ENCODE measurements around the gene NAP1L4.

The NAP1L4 gene

GRCh38 chr11:2924821-2925675 lies 67.1 kb downstream of the NAP1L4 start:
- TF ChIP-seq CTCF (IDR thresholded peaks at IDR 0.05; ENCODE audit: low read depth, low read length): no peak
- no peak for TF ChIP-seq EZH2phosphoT487 (IDR thresholded peaks at IDR 0.05; ENCODE audit: low read depth)

GRCh38 chr11:2924381-2924780 lies 67.7 kb downstream of the NAP1L4 start:
- Histone ChIP-seq H3K4me1 (ENCODE audit: low read length) (no peaks in the 10 kb centered on the region), H4K20me1 (ENCODE audit: insufficient read depth, low read length) (no peaks in the 10 kb centered on the region), H2AFZ (ENCODE audit: low read depth, low read length) (no peak overlapping the region), H3K4me2 (ENCODE audit: low read length) (no peak overlapping the region), H3K27ac (ENCODE audit: low read length) (no peak overlapping the region), H3K27me3 (ENCODE audit: low read depth, low read length) (no peaks in the 10 kb centered on the region), H3K79me2 (ENCODE audit: low read length) (no peaks in the 10 kb centered on the region), H3K4me3 (ENCODE audit: low read length) (no peak overlapping the region), H3K9ac (ENCODE audit: low read length) (no peak overlapping the region), H3K9me3 (ENCODE audit: insufficient read depth, low read length) (no peaks in the 10 kb centered on the region), H3K36me3 (replicated peaks; ENCODE audit: low read depth, low read length) (no peaks in the 10 kb centered on the region)
- TF ChIP-seq CTCF (IDR thresholded peaks at IDR 0.05; ENCODE audit: low read depth, low read length) (no peak), EZH2phosphoT487 (IDR thresholded peaks at IDR 0.05; ENCODE audit: low read depth) (no peak)

More at GRCh38 chr11:2924821-2925675, 67.1 kb downstream of the NAP1L4 start:
- Histone ChIP-seq H3K4me3 (ENCODE audit: low read length) (no peak overlapping the region), H2AFZ (ENCODE audit: low read depth, low read length) (no peak overlapping the region), H3K79me2 (ENCODE audit: low read length) (no peaks in the 10 kb centered on the region), H3K9ac (ENCODE audit: low read length) (no peak overlapping the region), H3K27me3 (ENCODE audit: low read depth, low read length) (no peaks in the 10 kb centered on the region), H3K9me3 (ENCODE audit: insufficient read depth, low read length) (no peaks in the 10 kb centered on the region), H3K27ac (ENCODE audit: low read length) (no peak overlapping the region), H4K20me1 (ENCODE audit: insufficient read depth, low read length) (no peaks in the 10 kb centered on the region), H3K4me1 (ENCODE audit: low read length) (no peaks in the 10 kb centered on the region), H3K36me3 (replicated peaks; ENCODE audit: low read depth, low read length) (no peaks in the 10 kb centered on the region), H3K4me2 (ENCODE audit: low read length) (no peak overlapping the region)

- TF ChIP-seq CTCF (IDR thresholded peaks at IDR 0.05; ENCODE audit: low read depth, low read length): no peak
- no peak for TF ChIP-seq EZH2phosphoT487 (IDR thresholded peaks at IDR 0.05; ENCODE audit: low read depth)
- H3K4me1 ChIP-seq (ENCODE audit: low read length): no peaks in the 10 kb centered on the region
- H3K36me3 ChIP-seq (replicated peaks; ENCODE audit: low read depth, low read length): no peaks in the 10 kb centered on the region
- no peak overlapping the region for H3K27ac ChIP-seq (ENCODE audit: low read length)
- no peak overlapping the region for H2AFZ ChIP-seq (ENCODE audit: low read depth, low read length)
- no peaks in the 10 kb centered on the region for H3K79me2 ChIP-seq (ENCODE audit: low read length)
- no peaks in the 10 kb centered on the region for H3K9me3 ChIP-seq (ENCODE audit: insufficient read depth, low read length)
- no peaks in the 10 kb centered on the region for H4K20me1 ChIP-seq (ENCODE audit: insufficient read depth, low read length)
- H3K27me3 ChIP-seq (ENCODE audit: low read depth, low read length): no peaks in the 10 kb centered on the region
- no peak overlapping the region for H3K9ac ChIP-seq (ENCODE audit: low read length)
- H3K4me3 ChIP-seq (ENCODE audit: low read length): no peak overlapping the region
- no peak overlapping the region for H3K4me2 ChIP-seq (ENCODE audit: low read length)
Measured at GRCh38 chr11:2923446-2924375, 68.4 kb downstream of the NAP1L4 start.

GRCh38 chr11:2922655-2923054 lies 69.5 kb downstream of the NAP1L4 start:
- H3K9me3 ChIP-seq (ENCODE audit: insufficient read depth, low read length): no peaks in the 10 kb centered on the region
- H3K4me2 ChIP-seq (ENCODE audit: low read length): no peak overlapping the region
- H3K27ac ChIP-seq (ENCODE audit: low read length): no peak overlapping the region
- no peaks in the 10 kb centered on the region for H3K79me2 ChIP-seq (ENCODE audit: low read length)
- no peak overlapping the region for H3K9ac ChIP-seq (ENCODE audit: low read length)
- no peak overlapping the region for H3K4me3 ChIP-seq (ENCODE audit: low read length)
- H3K4me1 ChIP-seq (ENCODE audit: low read length): no peaks in the 10 kb centered on the region
- TF ChIP-seq CTCF (IDR thresholded peaks at IDR 0.05; ENCODE audit: low read depth, low read length) (no peak), EZH2phosphoT487 (IDR thresholded peaks at IDR 0.05; ENCODE audit: low read depth) (no peak)
- no peak overlapping the region for H2AFZ ChIP-seq (ENCODE audit: low read depth, low read length)
- no peaks in the 10 kb centered on the region for H4K20me1 ChIP-seq (ENCODE audit: insufficient read depth, low read length)
- no peaks in the 10 kb centered on the region for H3K36me3 ChIP-seq (replicated peaks; ENCODE audit: low read depth, low read length)
- H3K27me3 ChIP-seq (ENCODE audit: low read depth, low read length): no peaks in the 10 kb centered on the region

Measured in OCI-LY3 (cell line).